Measurements from ENCODE around the gene NEIL3.
A peak's percentile ranks its signal among the peaks of the same experiment; 100 is the strongest.
"Not testable (repeated sequence)": the region's sequence is repeated elsewhere in the genome, so short reads cannot be mapped to it uniquely, and the experiment has no call there.

Gene NEIL3

GRCh38 chr4:177302371-177303100 is 7.1 kb upstream of the NEIL3 start:
- DNase-seq (ENCODE audit: extremely low read depth, low read depth), result no peak
- TF ChIP-seq, protein P1, sequence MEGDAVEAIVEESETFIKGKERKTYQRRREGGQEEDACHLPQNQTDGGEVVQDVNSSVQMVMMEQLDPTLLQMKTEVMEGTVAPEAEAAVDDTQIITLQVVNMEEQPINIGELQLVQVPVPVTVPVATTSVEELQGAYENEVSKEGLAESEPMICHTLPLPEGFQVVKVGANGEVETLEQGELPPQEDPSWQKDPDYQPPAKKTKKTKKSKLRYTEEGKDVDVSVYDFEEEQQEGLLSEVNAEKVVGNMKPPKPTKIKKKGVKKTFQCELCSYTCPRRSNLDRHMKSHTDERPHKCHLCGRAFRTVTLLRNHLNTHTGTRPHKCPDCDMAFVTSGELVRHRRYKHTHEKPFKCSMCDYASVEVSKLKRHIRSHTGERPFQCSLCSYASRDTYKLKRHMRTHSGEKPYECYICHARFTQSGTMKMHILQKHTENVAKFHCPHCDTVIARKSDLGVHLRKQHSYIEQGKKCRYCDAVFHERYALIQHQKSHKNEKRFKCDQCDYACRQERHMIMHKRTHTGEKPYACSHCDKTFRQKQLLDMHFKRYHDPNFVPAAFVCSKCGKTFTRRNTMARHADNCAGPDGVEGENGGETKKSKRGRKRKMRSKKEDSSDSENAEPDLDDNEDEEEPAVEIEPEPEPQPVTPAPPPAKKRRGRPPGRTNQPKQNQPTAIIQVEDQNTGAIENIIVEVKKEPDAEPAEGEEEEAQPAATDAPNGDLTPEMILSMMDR (IDR thresholded peaks at IDR 0.05; ENCODE audit: low read depth, low read length), result no peak

DNA sequence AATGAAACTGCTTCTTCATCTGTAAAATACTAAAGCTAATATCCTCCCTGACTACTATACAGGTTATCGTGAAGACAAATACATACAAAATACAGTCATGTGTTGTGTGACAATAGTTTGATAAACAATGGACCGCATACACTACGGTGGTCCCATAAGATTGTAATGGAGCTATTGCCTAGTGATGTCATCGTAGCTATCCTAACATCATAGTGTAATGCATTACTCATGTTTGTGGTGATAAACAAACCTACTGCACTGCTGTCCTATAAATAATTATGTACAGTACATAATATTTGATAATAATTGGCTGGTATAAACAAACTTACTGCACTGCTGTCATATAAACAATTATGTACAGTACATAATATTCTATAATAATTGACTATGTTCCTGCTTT is 5.6 kb upstream of the NEIL3 start:
- TF ChIP-seq, protein P1 (IDR thresholded peaks at IDR 0.05; ENCODE audit: low read depth, low read length), result no peak
- no peak for DNase-seq (ENCODE audit: extremely low read depth, low read depth)

DNA sequence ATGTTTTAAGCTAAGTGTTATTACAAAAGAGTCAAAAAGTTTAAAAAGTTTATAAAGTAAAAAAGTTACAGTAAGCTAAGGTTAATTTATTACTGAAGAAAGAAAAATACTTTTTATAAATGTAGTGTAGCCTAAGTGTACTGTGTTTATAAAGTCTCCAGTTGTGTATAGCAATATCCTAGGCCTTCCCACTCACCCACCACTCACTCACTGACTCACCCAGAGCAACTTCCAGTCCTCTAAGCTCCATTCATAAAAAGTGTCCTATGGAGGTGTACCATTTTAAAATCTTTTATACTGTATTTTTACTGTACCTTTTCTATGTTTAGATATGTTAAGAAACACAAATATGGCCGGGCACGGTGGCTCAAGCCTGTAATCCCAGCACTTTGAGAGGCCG is 4.8 kb upstream of the NEIL3 start:
- DNase-seq (ENCODE audit: extremely low read depth, low read depth), result not testable (repeated sequence)

DNA sequence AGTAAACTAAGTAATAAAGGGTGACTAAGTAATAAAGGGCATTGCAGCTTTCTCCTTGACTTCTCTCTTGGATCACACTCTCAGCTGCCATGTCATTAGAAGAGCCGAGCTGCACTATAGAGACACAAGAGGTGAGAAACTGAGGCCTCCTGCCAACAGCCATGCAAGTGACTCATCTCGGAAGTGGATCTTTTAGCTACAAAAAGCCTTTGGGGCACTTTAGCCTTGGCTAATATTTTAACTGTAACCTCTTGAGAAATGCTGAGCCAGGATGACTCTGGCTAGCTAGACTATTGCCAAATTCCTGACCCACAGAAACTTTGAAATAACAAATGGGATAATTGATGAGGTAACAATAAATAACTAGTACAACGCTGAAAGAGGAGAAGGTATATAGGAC is 1.5 kb upstream of the NEIL3 start:
- peak; percentile 63 for DNase-seq (ENCODE audit: extremely low read depth, low read depth)
- TF ChIP-seq, protein P1 (IDR thresholded peaks at IDR 0.05; ENCODE audit: low read depth, low read length), result no peak

- no peak for DNase-seq (ENCODE audit: extremely low read depth, low read depth)
- TF ChIP-seq, protein P1 (IDR thresholded peaks at IDR 0.05; ENCODE audit: low read depth, low read length), result no peak
Measured at GRCh38 chr4:177308847-177309521, 690 bp upstream of the NEIL3 start.

DNA sequence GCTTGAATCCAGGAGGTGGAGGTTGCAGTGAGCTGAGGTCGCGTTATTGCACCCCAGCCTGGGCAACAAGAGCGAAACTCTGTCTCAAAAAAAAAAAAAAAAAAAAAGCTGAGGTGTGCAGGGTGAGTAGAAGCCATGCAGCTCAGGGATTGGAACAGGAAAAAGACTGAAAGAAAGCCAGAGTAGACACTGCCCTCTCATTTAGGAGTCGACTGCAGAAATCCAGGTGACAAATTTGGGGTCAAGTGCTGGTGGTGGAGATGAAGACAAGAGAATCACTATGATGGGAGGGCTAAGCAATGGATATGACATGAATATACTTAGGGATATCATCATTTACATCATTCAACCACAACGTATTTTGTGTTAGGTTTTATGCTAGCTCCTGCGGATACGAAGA is 1.9 kb downstream of the NEIL3 start:
- TF ChIP-seq, protein P1 (IDR thresholded peaks at IDR 0.05; ENCODE audit: low read depth, low read length), result no peak
- DNase-seq (ENCODE audit: extremely low read depth, low read depth), result no peak

DNA sequence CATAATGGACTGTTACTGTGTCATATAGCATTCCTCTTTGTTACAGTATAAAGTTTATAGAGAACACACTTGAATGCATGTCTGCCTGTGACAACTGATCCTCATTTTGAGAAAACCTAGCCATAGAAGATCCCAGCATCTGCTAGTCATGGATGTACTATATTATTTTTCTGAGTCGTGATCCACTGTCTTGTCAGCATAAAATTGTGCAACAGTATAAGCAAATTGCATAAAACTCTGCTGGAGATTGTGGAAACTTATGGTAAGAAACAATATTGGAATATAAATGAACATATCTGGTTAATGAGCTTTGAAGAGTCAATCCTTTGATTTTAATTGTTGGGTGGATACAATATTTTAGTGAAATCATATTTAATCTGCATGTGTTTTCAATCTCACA is 3.6 kb downstream of the NEIL3 start:
- no peak for DNase-seq (ENCODE audit: extremely low read depth, low read depth)
- TF ChIP-seq, protein P1 (IDR thresholded peaks at IDR 0.05; ENCODE audit: low read depth, low read length), result no peak
